BE2C (cell line): Measurements from ENCODE around the gene PCNT.
"Not testable (repeated sequence)": the region's sequence is repeated elsewhere in the genome, so short reads cannot be mapped to it uniquely, and the experiment has no call there.

ENCODE experiments used
- DNase-seq: peaks from one replicate; pipeline ENCODE4 v3.0.0-alpha.2; 2020
- H3K27me3 ChIP-seq: fragments of 250-450 bp; sonication (Bioruptor Pico); 2 replicates; pipeline ENCODE4 v1.5.1; 2020; ENCODE audit warnings: mild to moderate bottlenecking
- H3K36me3 ChIP-seq: fragments of 250-450 bp; sonication (Bioruptor Pico); 2 replicates; pipeline ENCODE4 v1.5.1; 2020; ENCODE audit warnings: mild to moderate bottlenecking
- H3K4me1 ChIP-seq: fragments of 250-450 bp; sonication (Bioruptor Pico); 2 replicates; pipeline ENCODE4 v1.5.1; 2020
- H3K4me3 ChIP-seq: 2 replicates; pipeline ENCODE4 v1.5.1; 2011; ENCODE audit warnings: low read depth, low read length
- H3K9me3 ChIP-seq: fragments of 250-450 bp; sonication (Bioruptor Pico); 2 replicates; pipeline ENCODE4 v1.5.1; 2020
- CTCF ChIP-seq: IDR thresholded peaks from 2 replicates; pipeline ENCODE4 v1.5.1; 2012; ENCODE audit warnings: mild to moderate bottlenecking, low read depth, low read length

The PCNT gene

GRCh38 chr21:46397211-46397905, 73.4 kb downstream of the PCNT start:
- DNase-seq, result no peak
- Histone ChIP-seq H3K4me3 (no peak overlapping the region), H3K9me3 (no peaks in the 10 kb centered on the region), H3K4me1 (peaks cover 18% of the 10 kb centered on the region), H3K27me3 (no peaks in the 10 kb centered on the region), H3K36me3 (peaks cover 61% of the 10 kb centered on the region)
- no peak for TF ChIP-seq CTCF

GRCh38 chr21:46397993-46398392, 74.0 kb downstream of the PCNT start:
- Histone ChIP-seq H3K9me3 (no peaks in the 10 kb centered on the region), H3K36me3 (peaks cover 66% of the 10 kb centered on the region), H3K4me1 (peaks cover 17% of the 10 kb centered on the region), H3K4me3 (no peak overlapping the region), H3K27me3 (no peaks in the 10 kb centered on the region)
- DNase-seq, result no peak
- no peak for TF ChIP-seq CTCF

GRCh38 chr21:46399129-46399528, 75.2 kb downstream of the PCNT start:
- Histone ChIP-seq H3K4me1 (peaks cover 6% of the 10 kb centered on the region), H3K4me3 (no peak overlapping the region), H3K9me3 (no peaks in the 10 kb centered on the region), H3K36me3 (peaks cover 58% of the 10 kb centered on the region), H3K27me3 (no peaks in the 10 kb centered on the region)
- DNase-seq, result no peak
- TF ChIP-seq CTCF, result no peak

GRCh38 chr21:46399686-46400085, 75.7 kb downstream of the PCNT start:
- no peak for DNase-seq
- Histone ChIP-seq H3K4me1 (peaks cover under 1% of the 10 kb centered on the region; the same call in 1 of the 2 replicates), H3K4me3 (no peak overlapping the region), H3K9me3 (no peaks in the 10 kb centered on the region), H3K36me3 (peaks cover 58% of the 10 kb centered on the region), H3K27me3 (no peaks in the 10 kb centered on the region)
- TF ChIP-seq CTCF, result no peak

GRCh38 chr21:46401186-46401910, 77.4 kb downstream of the PCNT start:
- no peaks in the 10 kb centered on the region for H3K27me3 ChIP-seq
- peaks cover 62% of the 10 kb centered on the region for H3K36me3 ChIP-seq
- H3K4me3 ChIP-seq, result no peak overlapping the region
- no peak for TF ChIP-seq CTCF
- no peaks in the 10 kb centered on the region for H3K9me3 ChIP-seq
- no peaks in the 10 kb centered on the region for H3K4me1 ChIP-seq
- no peak for DNase-seq

- H3K4me3 ChIP-seq, result no peak overlapping the region
- H3K9me3 ChIP-seq, result no peaks in the 10 kb centered on the region
- H3K36me3 ChIP-seq, result peaks cover 58% of the 10 kb centered on the region
- TF ChIP-seq CTCF, result peak; percentile 16
- DNase-seq, result no peak
- H3K27me3 ChIP-seq, result no peaks in the 10 kb centered on the region
- no peaks in the 10 kb centered on the region for H3K4me1 ChIP-seq
Observed at GRCh38 chr21:46402421-46402820, 78.5 kb downstream of the PCNT start.

GRCh38 chr21:46403234-46403811, 79.4 kb downstream of the PCNT start:
- H3K9me3 ChIP-seq, H3K27me3 ChIP-seq, DNase-seq, H3K4me1 ChIP-seq, H3K4me3 ChIP-seq: not testable (repeated sequence)
- H3K36me3 ChIP-seq, result peaks cover 53% of the 10 kb centered on the region
